Vagina (tissue), 2 donors: ENCODE results near the gene LRP3. TPM values are rescaled to one million over a fixed set of nuclear protein-coding genes. Genes with fewer than 3 reads are reported as not detected.

ENCODE experiments used
- DNase-seq, 2 donors: peaks; one replicate each; pipeline ENCODE4 v3.0.0-alpha.2; 2017; ENCODE audit errors: extremely low spot score in 2 of 2
- H3K27ac ChIP-seq: fragments of 200-600 bp; sonication (generic); one replicate; pipeline ENCODE4 v1.5.1; 2019
- H3K27me3 ChIP-seq: fragments of 200-600 bp; sonication (generic); one replicate; pipeline ENCODE4 v1.5.1; 2019
- H3K36me3 ChIP-seq, 2 donors: fragments of 200-600 bp; sonication (generic); one replicate each; pipeline ENCODE4 v1.5.1; 2017 to 2019
- H3K4me1 ChIP-seq: fragments of 200-600 bp; sonication (generic); one replicate; pipeline ENCODE4 v1.5.1; 2019
- H3K4me3 ChIP-seq, 2 donors: fragments of 200-600 bp; sonication (generic); 1 replicate in 1 of 2; 2 replicates in 1 of 2; pipeline ENCODE4 v1.5.1; 2016 to 2019
- H3K9me3 ChIP-seq: fragments of 200-600 bp; sonication (generic); one replicate; pipeline ENCODE4 v1.5.1; 2019
- CTCF ChIP-seq, 3 experiments: fragments of 450-650 bp in 2 of 3; fragments of 200-600 bp in 1 of 3; sonication (generic) in 1 of 3; IDR thresholded peaks; one replicate each; pipeline ENCODE4 v1.5.1; 2017 to 2019; ENCODE audit warnings: antibody characterized with exemption in 3 of 3, mild to moderate bottlenecking in 2 of 3, moderate library complexity in 2 of 3
- POLR2A ChIP-seq, 2 donors: fragments of 450-650 bp; IDR thresholded peaks; one replicate each; pipeline ENCODE4 v1.6.1; 2017; ENCODE audit warnings: antibody characterized with exemption in 2 of 2, mild to moderate bottlenecking in 2 of 2, moderate library complexity in 2 of 2
- POLR2AphosphoS5 ChIP-seq, 2 donors: sonication (generic); formaldehyde crosslinking; IDR thresholded peaks; one replicate each; pipeline ENCODE4 v1.9.0; 2017; ENCODE audit warnings: antibody characterized with exemption in 2 of 2, mild to moderate bottlenecking in 2 of 2, low read depth in 1 of 2; ENCODE audit not compliant: insufficient read depth in 1 of 2
- intact Hi-C: fragments of 100-400 bp; cut with DNase I; formaldehyde crosslinking; loops from one replicate; pipeline ENCODE4 v1.15.1; 2023
- total RNA-seq: library from RNA; depleted of rRNA; stranded (reverse); fragments of >200 nt; gene quantifications from one replicate; pipeline ENCODE4 v1.2.3, GENCODE V29; 2016

Gene LRP3
- total RNA-seq, 1 donor from 2014 or later, result 20.6 TPM

- intact Hi-C loops, result no loop called here
- no peaks in the 10 kb centered on the region for H3K4me1 ChIP-seq
- no peak overlapping the region for H3K27ac ChIP-seq
- DNase-seq, result no peak
- no peak overlapping the region for H3K4me3 ChIP-seq
- TF ChIP-seq POLR2A (IDR thresholded peaks at IDR 0.05), result no peak
- no peaks in the 10 kb centered on the region for H3K27me3 ChIP-seq
- no peaks in the 10 kb centered on the region for H3K9me3 ChIP-seq
- no peaks in the 10 kb centered on the region for H3K36me3 ChIP-seq
Measured at GRCh38 chr19:33211794-33212435, 17.8 kb downstream of the LRP3 start.

GRCh38 chr19:33212436-33213172 lies 18.5 kb downstream of the LRP3 start:
- intact Hi-C loops, result no loop called here
- H3K27me3 ChIP-seq, result no peaks in the 10 kb centered on the region
- TF ChIP-seq POLR2AphosphoS5 (IDR thresholded peaks at IDR 0.05; ENCODE audit: insufficient read depth in 1 of 2, low read depth in 1 of 2) (no peak), POLR2A (IDR thresholded peaks at IDR 0.05) (no peak), CTCF (IDR thresholded peaks at IDR 0.05) (no peak)

GRCh38 chr19:33214596-33214995 lies 20.5 kb downstream of the LRP3 start:
- Histone ChIP-seq H3K4me1 (no peaks in the 10 kb centered on the region), H3K27ac (no peak overlapping the region), H3K9me3 (no peaks in the 10 kb centered on the region), H3K4me3 (no peak overlapping the region), H3K36me3 (no peaks in the 10 kb centered on the region), H3K27me3 (no peaks in the 10 kb centered on the region)
- TF ChIP-seq CTCF (IDR thresholded peaks at IDR 0.05) (no peak), POLR2AphosphoS5 (IDR thresholded peaks at IDR 0.05; ENCODE audit: insufficient read depth in 1 of 2, low read depth in 1 of 2) (no peak), POLR2A (IDR thresholded peaks at IDR 0.05) (no peak)
- intact Hi-C loops, result no loop called here
- no peak for DNase-seq

More at GRCh38 chr19:33212436-33213172, 18.5 kb downstream of the LRP3 start:
- Histone ChIP-seq H3K4me3 (no peak overlapping the region), H3K36me3 (no peaks in the 10 kb centered on the region), H3K9me3 (no peaks in the 10 kb centered on the region), H3K4me1 (no peaks in the 10 kb centered on the region), H3K27ac (no peak overlapping the region)
- no peak for DNase-seq

GRCh38 chr19:33215438-33216197 lies 21.5 kb downstream of the LRP3 start:
- Histone ChIP-seq H3K36me3 (no peaks in the 10 kb centered on the region), H3K9me3 (no peaks in the 10 kb centered on the region), H3K27me3 (no peaks in the 10 kb centered on the region), H3K4me3 (no peak overlapping the region), H3K4me1 (no peaks in the 10 kb centered on the region), H3K27ac (no peak overlapping the region)
- intact Hi-C loops, result no loop called here
- TF ChIP-seq POLR2A (IDR thresholded peaks at IDR 0.05) (no peak), CTCF (IDR thresholded peaks at IDR 0.05) (no peak), POLR2AphosphoS5 (IDR thresholded peaks at IDR 0.05; ENCODE audit: insufficient read depth in 1 of 2, low read depth in 1 of 2) (no peak)
- DNase-seq, result no peak

GRCh38 chr19:33216198-33216830 lies 22.2 kb downstream of the LRP3 start:
- H3K36me3 ChIP-seq, result no peaks in the 10 kb centered on the region
- no peak overlapping the region for H3K4me3 ChIP-seq
- H3K4me1 ChIP-seq, result no peaks in the 10 kb centered on the region
- H3K9me3 ChIP-seq, result no peaks in the 10 kb centered on the region
- H3K27ac ChIP-seq, result no peak overlapping the region
- DNase-seq, result no peak
- intact Hi-C loops, result no loop called here
- TF ChIP-seq POLR2AphosphoS5 (IDR thresholded peaks at IDR 0.05; ENCODE audit: insufficient read depth in 1 of 2, low read depth in 1 of 2) (no peak), CTCF (IDR thresholded peaks at IDR 0.05) (no peak), POLR2A (IDR thresholded peaks at IDR 0.05) (no peak)
- no peaks in the 10 kb centered on the region for H3K27me3 ChIP-seq
